Stimulated activated naive CD8-positive, alpha-beta T cell treated with anti-CD3 and anti-CD28 coated beads, Interleukin-15, amount 100 ng/mL, for 72 hours (primary cell): ENCODE measurements around the gene BBOX1.
"Not testable (repeated sequence)": the region's sequence is repeated elsewhere in the genome, so short reads cannot be mapped to it uniquely, and the experiment has no call there.

Experiments used
- ATAC-seq: fragments of 150-1000 bp; cut with Tn5 transposase; 2 replicates; pipeline ENCODE4 v1.10.0; 2021; ENCODE audit warnings: mild to moderate bottlenecking, moderate library complexity
- DNase-seq, 2 donors: peaks; one replicate each; pipeline ENCODE4 v3.0.0; 2021 to 2022
- H3K27ac Mint-ChIP-seq, 2 donors: one replicate each; pipeline ENCODE4 v1.8.0; 2022; ENCODE audit warnings: mild to moderate bottlenecking in 2 of 2, mixed read lengths in 2 of 2, moderate library complexity in 2 of 2
- H3K27me3 Mint-ChIP-seq: one replicate; pipeline ENCODE4 v1.8.0; 2022; ENCODE audit warnings: mixed read lengths
- H3K4me1 Mint-ChIP-seq: one replicate; pipeline ENCODE4 v1.8.0; 2022; ENCODE audit warnings: mild to moderate bottlenecking, mixed read lengths
- H3K4me3 Mint-ChIP-seq, 2 donors: one replicate each; pipeline ENCODE4 v1.8.0; 2022; ENCODE audit warnings: mild to moderate bottlenecking in 2 of 2, mixed read lengths in 2 of 2, moderate library complexity in 1 of 2
- H3K9me3 Mint-ChIP-seq, 2 donors: one replicate each; pipeline ENCODE4 v1.8.0; 2022; ENCODE audit warnings: mixed read lengths in 2 of 2

Gene BBOX1

GRCh38 chr11:27166130-27166529, 125.5 kb downstream of the BBOX1 start:
- no peak for DNase-seq

GRCh38 chr11:27171376-27171958, 130.9 kb downstream of the BBOX1 start:
- H3K4me3 Mint-ChIP-seq: no peak overlapping the region

More at GRCh38 chr11:27166130-27166529, 125.5 kb downstream of the BBOX1 start:
- Mint-ChIP-seq H3K27ac (no peak overlapping the region), H3K4me3 (no peak overlapping the region), H3K9me3 (no peaks in the 10 kb centered on the region), H3K27me3 (peaks cover 15% of the 10 kb centered on the region), H3K4me1 (no peaks in the 10 kb centered on the region)
- ATAC-seq: no peak

DNA sequence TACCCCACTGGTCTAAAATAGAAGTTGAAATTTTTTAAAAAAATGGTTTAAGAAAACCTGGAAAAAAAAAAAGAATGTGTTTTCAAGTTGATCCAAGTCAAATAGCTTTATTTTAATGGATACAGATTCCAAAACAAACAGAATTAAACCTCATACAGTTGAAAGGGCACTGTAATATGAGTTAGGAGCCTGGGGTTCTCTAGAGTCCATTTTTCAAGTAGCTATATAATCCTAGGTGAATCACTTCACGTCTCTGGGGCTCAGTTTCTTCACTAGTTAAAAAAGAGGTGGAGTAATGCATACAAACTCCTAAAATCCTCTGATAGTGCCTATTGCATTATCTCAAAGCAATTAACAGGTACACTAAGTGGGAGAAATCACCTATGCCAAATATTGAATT, 132.9 kb downstream of the BBOX1 start:
- H3K9me3 Mint-ChIP-seq: no peaks in the 10 kb centered on the region
- no peak for ATAC-seq
- no peak for DNase-seq
- peaks cover 40% of the 10 kb centered on the region for H3K27me3 Mint-ChIP-seq
- H3K4me1 Mint-ChIP-seq: no peaks in the 10 kb centered on the region
- H3K27ac Mint-ChIP-seq: no peak overlapping the region
- no peak overlapping the region for H3K4me3 Mint-ChIP-seq

More at GRCh38 chr11:27171376-27171958, 130.9 kb downstream of the BBOX1 start:
- H3K4me1 Mint-ChIP-seq: no peaks in the 10 kb centered on the region
- H3K27ac Mint-ChIP-seq: no peak overlapping the region
- no peaks in the 10 kb centered on the region for H3K9me3 Mint-ChIP-seq
- DNase-seq: no peak
- no peak for ATAC-seq
- H3K27me3 Mint-ChIP-seq: peaks cover 31% of the 10 kb centered on the region

GRCh38 chr11:27174021-27174420, 133.4 kb downstream of the BBOX1 start:
- Mint-ChIP-seq H3K9me3 (no peaks in the 10 kb centered on the region), H3K4me1 (no peaks in the 10 kb centered on the region), H3K4me3 (no peak overlapping the region), H3K27ac (no peak overlapping the region), H3K27me3 (peaks cover 36% of the 10 kb centered on the region)
- ATAC-seq (no peak), DNase-seq (no peak)

DNA sequence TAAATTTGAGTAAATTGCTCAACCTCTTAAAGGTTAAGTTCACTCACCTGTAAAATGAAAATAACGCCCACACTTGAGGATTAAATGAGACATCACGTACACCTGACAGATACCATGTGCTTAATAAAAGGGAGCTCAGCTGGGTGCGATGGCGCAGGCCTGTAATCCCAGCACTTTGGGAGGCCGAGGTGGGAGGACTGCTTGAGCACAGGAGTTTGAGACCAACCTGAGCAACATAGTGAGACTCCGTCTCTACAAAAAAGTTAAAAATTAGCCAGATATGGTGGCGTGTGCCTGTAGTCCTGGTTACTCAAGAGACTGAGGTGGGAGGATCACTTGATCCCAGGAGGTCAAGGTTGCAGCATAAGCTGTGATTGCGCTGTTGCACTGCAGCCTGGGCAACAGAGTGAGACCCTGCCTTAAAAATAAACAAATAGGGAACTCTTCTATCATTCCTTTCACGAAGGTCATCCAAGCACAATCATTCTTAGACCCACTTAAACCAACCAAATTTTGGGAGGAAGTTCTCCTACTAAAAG, 134.1 kb downstream of the BBOX1 start:
- Mint-ChIP-seq H3K9me3 (no peaks in the 10 kb centered on the region), H3K4me3 (no peak overlapping the region), H3K4me1 (no peaks in the 10 kb centered on the region), H3K27me3 (peaks cover 29% of the 10 kb centered on the region), H3K27ac (no peak overlapping the region)
- ATAC-seq (no peak), DNase-seq (no peak)

DNA sequence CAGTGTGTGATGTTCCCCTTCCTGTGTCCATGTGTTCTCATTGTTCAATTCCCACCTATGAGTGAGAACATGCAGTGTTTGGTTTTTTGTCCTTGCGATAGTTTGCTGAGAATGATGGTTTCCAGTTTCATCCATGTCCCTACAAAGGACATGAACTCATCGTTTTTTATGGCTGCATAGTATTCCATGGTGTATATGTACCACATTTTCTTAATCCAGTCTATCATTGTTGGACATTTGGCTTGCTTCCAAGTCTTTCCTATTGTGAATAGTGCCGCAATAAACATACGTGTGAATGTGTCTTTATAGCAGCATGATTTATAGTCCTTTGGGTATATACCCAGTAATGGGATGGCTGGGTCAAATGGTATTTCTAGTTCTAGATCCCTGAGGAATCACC, 134.9 kb downstream of the BBOX1 start:
- peaks cover 29% of the 10 kb centered on the region for H3K27me3 Mint-ChIP-seq
- not testable (repeated sequence) for H3K4me1 Mint-ChIP-seq, ATAC-seq, H3K27ac Mint-ChIP-seq, H3K4me3 Mint-ChIP-seq, H3K9me3 Mint-ChIP-seq, DNase-seq
